Measurements from ENCODE around the gene SIK2. TPM values are rescaled to one million over a fixed set of nuclear protein-coding genes. Genes with fewer than 3 reads are reported as not detected.

The SIK2 gene
- total and polyA plus RNA-seq, 2 donors (not counting 3 experiments of a cell fraction or from before 2014, with no cell fraction given), result 14.6 to 17.1 TPM

DNA sequence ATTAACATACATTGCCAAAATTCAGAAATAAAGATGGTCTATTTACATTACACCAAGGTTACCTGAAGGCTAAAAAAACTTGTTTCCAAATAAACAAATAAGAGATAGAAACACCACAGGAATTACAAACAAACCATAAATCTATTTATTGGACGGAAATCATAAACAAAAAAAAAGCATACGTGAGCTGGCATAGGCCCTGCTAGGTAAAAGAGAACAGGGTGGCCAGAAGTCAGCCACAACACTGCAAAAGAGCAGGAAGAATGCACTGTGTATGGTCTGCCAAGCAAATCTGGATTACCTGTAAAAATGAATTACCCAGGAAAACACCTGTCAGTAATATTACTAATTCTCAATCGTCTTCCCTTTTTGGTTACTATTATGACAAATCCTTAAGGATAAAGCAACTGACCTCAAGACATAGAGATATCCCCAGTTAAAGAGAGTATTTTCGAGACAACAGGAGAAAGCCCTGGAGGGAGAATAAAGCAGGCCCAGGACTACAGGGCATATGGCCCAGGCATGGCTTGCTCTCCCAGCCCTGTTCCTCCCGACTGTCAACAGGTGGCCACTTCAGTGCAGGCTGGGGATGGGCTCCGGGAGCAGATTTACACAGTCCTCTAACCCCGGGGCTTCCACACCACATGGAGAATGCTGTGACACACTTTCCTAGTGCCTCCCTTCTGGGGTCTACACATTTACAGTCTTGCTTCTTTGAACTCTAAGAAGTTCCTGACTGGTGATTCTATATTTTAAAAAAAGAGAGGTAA is 146.0 kb downstream of the SIK2 start:
- peaks cover 20 to 26% of the 10 kb centered on the region in 2 experiments for H3K36me3 ChIP-seq (ENCODE audit: control insufficient read depth in 2 of 2, extremely low read depth in 1 of 2, insufficient read depth in 2 of 2, low read length in 2 of 2)
- no peak overlapping the region for H3K4me3 ChIP-seq (replicated peaks in 1 of 3; ENCODE audit: insufficient read depth in 1 of 3, low read depth in 1 of 3, low read length in 3 of 3)
- dilution Hi-C loops (cut with MboI; ENCODE audit: extremely low pct_ligation_motif_present, low sequenced_read_pairs), result no loop called here
- peaks cover 9% of the 10 kb centered on the region for H3K4me1 ChIP-seq (ENCODE audit: control insufficient read depth, extremely low read depth, insufficient read depth, low read length)
- FAIRE-seq, result no peak
- ChIA-PET POLR2A (no interaction called here), CTCF (no interaction called here)
- no peak overlapping the region for H3K9ac ChIP-seq (replicated peaks; ENCODE audit: extremely low read depth, insufficient read depth, low read length)
- H3K27ac ChIP-seq (ENCODE audit: insufficient read depth, low read depth, low read length), result no peak overlapping the region
- no TSS peak for BruUV-seq (replicated peaks)
- no peak overlapping the region for H2AFZ ChIP-seq (ENCODE audit: low read depth, low read length)
- no peaks in the 10 kb centered on the region for H3K27me3 ChIP-seq (ENCODE audit: control insufficient read depth in 2 of 2, insufficient read depth in 2 of 2, low read length in 2 of 2)
- H3K4me2 ChIP-seq (ENCODE audit: insufficient read depth, low read length), result no peak overlapping the region
- TF ChIP-seq EZH2 (IDR thresholded peaks at IDR 0.05; ENCODE audit: borderline replicate concordance, low read depth, low read length, severe bottlenecking) (no peak), MYC (IDR thresholded peaks at IDR 0.05; ENCODE audit: low read depth, low read length) (no peak), JUN (IDR thresholded peaks at IDR 0.05; ENCODE audit: borderline replicate concordance, insufficient read depth, insufficient read length, low read depth) (no peak), GATA2 (IDR thresholded peaks at IDR 0.05; ENCODE audit: insufficient read depth, insufficient read length, low read depth, low read length) (no peak), POLR2AphosphoS5 (IDR thresholded peaks at IDR 0.05; ENCODE audit: insufficient read depth, low read depth, low read length) (no peak), FOS (IDR thresholded peaks at IDR 0.05; ENCODE audit: borderline replicate concordance, insufficient read depth, low read length) (no peak), POLR2A (IDR thresholded peaks at IDR 0.05; ENCODE audit: low read depth, low read length) (no peak)
- TF ChIP-seq, protein P1, sequence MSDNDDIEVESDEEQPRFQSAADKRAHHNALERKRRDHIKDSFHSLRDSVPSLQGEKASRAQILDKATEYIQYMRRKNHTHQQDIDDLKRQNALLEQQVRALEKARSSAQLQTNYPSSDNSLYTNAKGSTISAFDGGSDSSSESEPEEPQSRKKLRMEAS (IDR thresholded peaks at IDR 0.05; ENCODE audit: insufficient read depth, insufficient read length), result no peak
- TF ChIP-seq, protein P2, sequence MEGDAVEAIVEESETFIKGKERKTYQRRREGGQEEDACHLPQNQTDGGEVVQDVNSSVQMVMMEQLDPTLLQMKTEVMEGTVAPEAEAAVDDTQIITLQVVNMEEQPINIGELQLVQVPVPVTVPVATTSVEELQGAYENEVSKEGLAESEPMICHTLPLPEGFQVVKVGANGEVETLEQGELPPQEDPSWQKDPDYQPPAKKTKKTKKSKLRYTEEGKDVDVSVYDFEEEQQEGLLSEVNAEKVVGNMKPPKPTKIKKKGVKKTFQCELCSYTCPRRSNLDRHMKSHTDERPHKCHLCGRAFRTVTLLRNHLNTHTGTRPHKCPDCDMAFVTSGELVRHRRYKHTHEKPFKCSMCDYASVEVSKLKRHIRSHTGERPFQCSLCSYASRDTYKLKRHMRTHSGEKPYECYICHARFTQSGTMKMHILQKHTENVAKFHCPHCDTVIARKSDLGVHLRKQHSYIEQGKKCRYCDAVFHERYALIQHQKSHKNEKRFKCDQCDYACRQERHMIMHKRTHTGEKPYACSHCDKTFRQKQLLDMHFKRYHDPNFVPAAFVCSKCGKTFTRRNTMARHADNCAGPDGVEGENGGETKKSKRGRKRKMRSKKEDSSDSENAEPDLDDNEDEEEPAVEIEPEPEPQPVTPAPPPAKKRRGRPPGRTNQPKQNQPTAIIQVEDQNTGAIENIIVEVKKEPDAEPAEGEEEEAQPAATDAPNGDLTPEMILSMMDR (IDR thresholded peaks at IDR 0.05; ENCODE audit: extremely low read depth in 1 of 2, insufficient read depth in 1 of 2, low read depth in 1 of 2, low read length in 2 of 2), result no peak
- intact Hi-C loops (cut with micrococcal nuclease), result no loop called here
- DNase-seq (ENCODE audit: low read depth, low spot score), result no peak
- no peaks in the 10 kb centered on the region for H3K9me1 ChIP-seq (replicated peaks; ENCODE audit: control insufficient read depth, extremely low read depth, insufficient read depth, low read length)
- H3K79me2 ChIP-seq (ENCODE audit: control insufficient read depth, insufficient read depth, low read length), result peaks cover 2% of the 10 kb centered on the region
- H3K9me3 ChIP-seq (replicated peaks; ENCODE audit: control insufficient read depth, insufficient read depth, low read length), result no peaks in the 10 kb centered on the region
- no peaks in the 10 kb centered on the region for H4K20me1 ChIP-seq (replicated peaks; ENCODE audit: control insufficient read depth, extremely low read depth, insufficient read depth, low read length)
